ENCODE results near the gene SMIM11. TPM values are rescaled to one million over a fixed set of nuclear protein-coding genes. Genes with fewer than 3 reads are reported as not detected.
"Not testable (repeated sequence)": the region's sequence is repeated elsewhere in the genome, so short reads cannot be mapped to it uniquely, and the experiment has no call there.

Gene SMIM11
- total and polyA plus RNA-seq, 7 donors = 3.5 to 14.6 (median 9.3) TPM; not detected in 1

DNA sequence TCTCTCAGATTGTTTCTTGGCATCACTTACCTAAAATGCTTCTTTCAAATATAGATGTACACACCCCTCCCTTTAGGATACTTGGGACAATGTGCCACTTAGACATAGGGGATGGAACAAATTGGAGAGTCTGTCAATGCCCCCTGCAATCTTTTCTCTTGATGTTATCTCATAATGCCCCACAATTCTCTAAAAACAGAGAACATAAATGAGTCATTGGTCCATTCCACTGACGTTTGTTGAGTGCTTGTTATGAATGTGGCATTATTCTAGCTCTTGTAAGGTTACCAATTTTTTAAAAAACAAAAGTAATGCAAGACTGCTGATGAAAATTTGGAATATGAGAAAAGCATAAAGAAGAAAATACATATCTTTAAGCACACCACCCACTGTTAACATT is 5.6 kb upstream of the SMIM11 start:
- H3K36me3 ChIP-seq = no peaks in the 10 kb centered on the region
- no peaks in the 10 kb centered on the region for H3K27me3 ChIP-seq
- H3K27ac ChIP-seq = no peak overlapping the region
- no peaks in the 10 kb centered on the region for H3K4me1 ChIP-seq
- TF ChIP-seq POLR2AphosphoS5 (IDR thresholded peaks at IDR 0.05) (no peak), EP300 (IDR thresholded peaks at IDR 0.05) (no peak), POLR2A (IDR thresholded peaks at IDR 0.05) (no peak)
- TF ChIP-seq, protein P1, sequence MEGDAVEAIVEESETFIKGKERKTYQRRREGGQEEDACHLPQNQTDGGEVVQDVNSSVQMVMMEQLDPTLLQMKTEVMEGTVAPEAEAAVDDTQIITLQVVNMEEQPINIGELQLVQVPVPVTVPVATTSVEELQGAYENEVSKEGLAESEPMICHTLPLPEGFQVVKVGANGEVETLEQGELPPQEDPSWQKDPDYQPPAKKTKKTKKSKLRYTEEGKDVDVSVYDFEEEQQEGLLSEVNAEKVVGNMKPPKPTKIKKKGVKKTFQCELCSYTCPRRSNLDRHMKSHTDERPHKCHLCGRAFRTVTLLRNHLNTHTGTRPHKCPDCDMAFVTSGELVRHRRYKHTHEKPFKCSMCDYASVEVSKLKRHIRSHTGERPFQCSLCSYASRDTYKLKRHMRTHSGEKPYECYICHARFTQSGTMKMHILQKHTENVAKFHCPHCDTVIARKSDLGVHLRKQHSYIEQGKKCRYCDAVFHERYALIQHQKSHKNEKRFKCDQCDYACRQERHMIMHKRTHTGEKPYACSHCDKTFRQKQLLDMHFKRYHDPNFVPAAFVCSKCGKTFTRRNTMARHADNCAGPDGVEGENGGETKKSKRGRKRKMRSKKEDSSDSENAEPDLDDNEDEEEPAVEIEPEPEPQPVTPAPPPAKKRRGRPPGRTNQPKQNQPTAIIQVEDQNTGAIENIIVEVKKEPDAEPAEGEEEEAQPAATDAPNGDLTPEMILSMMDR (IDR thresholded peaks at IDR 0.05) = no peak
- no peaks in the 10 kb centered on the region for H3K9me3 ChIP-seq
- DNase-seq = no peak
- intact Hi-C loops (cut with DNase I) = no loop called here
- no peak overlapping the region for H3K4me3 ChIP-seq
- WGBS, 2 donors = 23 to 43% methylated on average over 1 of the region's 1 CpG

DNA sequence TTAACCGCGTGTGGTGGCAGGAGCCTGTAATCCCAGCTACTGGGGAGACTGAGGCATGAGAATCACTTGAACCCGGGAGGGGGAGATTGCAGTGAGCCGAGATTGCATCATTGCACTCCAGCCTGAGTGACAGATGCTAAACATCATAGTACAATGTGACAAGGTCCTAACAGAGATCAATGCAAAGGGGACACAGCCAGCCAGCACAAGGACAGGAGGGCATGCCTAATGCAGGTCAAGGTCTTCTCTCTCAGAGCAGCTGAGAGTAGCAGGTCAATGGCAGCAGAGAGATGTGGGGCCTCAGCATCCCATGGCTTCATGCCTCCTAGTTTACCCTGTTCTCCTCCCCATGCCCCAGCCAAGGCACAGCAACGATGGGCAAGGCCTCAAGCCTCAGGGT is 3.0 kb upstream of the SMIM11 start:
- no peaks in the 10 kb centered on the region for H3K9me3 ChIP-seq
- DNase-seq = no peak
- WGBS, 2 donors = 95% methylated on average over 5 of the region's 5 CpGs
- no peak overlapping the region for H3K27ac ChIP-seq
- no peak overlapping the region for H3K4me3 ChIP-seq
- no peak for TF ChIP-seq POLR2A (IDR thresholded peaks at IDR 0.05)
- no peak for TF ChIP-seq EP300 (IDR thresholded peaks at IDR 0.05)
- TF ChIP-seq POLR2AphosphoS5 (IDR thresholded peaks at IDR 0.05) = no peak
- TF ChIP-seq, protein P1 (IDR thresholded peaks at IDR 0.05) = no peak
- no peaks in the 10 kb centered on the region for H3K4me1 ChIP-seq
- no peaks in the 10 kb centered on the region for H3K27me3 ChIP-seq
- H3K36me3 ChIP-seq = no peaks in the 10 kb centered on the region
- intact Hi-C loops (cut with DNase I) = no loop called here

DNA sequence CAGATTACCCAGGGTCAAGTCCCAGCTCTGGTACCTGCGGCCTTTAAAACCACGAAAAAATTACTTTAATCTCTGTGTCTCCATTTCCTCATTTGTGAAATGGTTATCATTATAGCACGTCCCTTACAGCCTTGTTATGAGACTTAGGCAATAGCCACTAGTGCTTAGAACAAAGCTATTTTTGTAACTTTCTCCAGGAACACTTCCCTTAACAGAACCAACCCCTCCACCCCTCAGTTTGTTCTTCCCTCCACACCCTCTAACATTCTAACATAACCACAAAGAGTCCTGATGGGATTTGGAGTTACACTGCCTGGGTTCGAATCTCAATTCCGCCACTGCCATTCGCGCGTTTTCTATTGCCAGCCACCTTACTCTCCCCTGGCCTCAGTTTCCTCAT is 845 bp upstream of the SMIM11 start:
- DNase-seq; H3K36me3 ChIP-seq; H3K27ac ChIP-seq; H3K27me3 ChIP-seq; H3K4me1 ChIP-seq; H3K9me3 ChIP-seq; intact Hi-C loops (cut with DNase I); H3K4me3 ChIP-seq: not testable (repeated sequence)
- WGBS, 2 donors = no CpG with 5 or more reads among the region's 8 CpGs

DNA sequence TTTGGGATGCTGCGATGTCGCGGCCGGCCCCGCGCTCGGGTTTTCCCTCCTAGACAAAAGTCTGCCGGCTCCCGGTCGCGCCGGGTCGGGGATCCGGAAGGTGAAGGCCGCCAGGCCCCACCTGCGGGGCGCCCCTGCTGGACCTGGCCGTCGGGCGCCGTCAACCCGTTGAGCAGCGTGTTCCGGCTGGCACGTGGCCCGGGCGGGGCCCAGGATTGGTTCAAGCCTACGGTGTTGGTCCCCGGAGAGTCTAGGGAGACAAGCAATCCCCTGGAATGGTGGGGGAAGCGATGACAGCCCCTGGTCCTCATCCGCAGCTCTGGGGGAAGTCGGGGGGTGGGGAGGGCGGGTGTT is 289 bp downstream of the SMIM11 start:
- H3K36me3 ChIP-seq; H3K9me3 ChIP-seq; intact Hi-C loops (cut with DNase I); H3K4me1 ChIP-seq; DNase-seq; H3K4me3 ChIP-seq; H3K27ac ChIP-seq; H3K27me3 ChIP-seq: not testable (repeated sequence)
- WGBS, 2 donors = no CpG with 5 or more reads among the region's 33 CpGs

DNA sequence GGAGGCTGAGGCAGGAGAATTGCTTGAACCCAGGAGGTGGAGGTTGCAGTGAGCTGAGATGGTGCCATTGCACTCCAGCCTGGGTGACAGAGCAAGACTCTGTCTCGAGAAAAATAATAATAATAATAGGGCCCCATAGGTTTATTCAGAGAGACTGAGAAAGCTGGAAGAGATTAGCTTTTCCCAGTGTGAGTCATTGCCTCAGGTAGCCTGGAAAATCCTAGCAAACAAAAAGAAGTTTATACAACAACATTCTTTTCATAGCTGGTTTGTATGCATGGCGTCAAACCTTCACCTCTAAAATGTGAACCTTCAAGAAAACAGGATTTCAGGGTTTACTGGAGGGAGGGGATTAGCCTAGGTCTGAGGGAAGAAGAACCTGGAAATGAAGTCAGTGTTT is 7.8 kb downstream of the SMIM11 start:
- no CpG with 5 or more reads among the region's 2 CpGs for WGBS, 2 donors
- H3K9me3 ChIP-seq; H3K27me3 ChIP-seq; H3K4me1 ChIP-seq; H3K27ac ChIP-seq; H3K4me3 ChIP-seq; intact Hi-C loops (cut with DNase I); DNase-seq; H3K36me3 ChIP-seq: not testable (repeated sequence)

DNA sequence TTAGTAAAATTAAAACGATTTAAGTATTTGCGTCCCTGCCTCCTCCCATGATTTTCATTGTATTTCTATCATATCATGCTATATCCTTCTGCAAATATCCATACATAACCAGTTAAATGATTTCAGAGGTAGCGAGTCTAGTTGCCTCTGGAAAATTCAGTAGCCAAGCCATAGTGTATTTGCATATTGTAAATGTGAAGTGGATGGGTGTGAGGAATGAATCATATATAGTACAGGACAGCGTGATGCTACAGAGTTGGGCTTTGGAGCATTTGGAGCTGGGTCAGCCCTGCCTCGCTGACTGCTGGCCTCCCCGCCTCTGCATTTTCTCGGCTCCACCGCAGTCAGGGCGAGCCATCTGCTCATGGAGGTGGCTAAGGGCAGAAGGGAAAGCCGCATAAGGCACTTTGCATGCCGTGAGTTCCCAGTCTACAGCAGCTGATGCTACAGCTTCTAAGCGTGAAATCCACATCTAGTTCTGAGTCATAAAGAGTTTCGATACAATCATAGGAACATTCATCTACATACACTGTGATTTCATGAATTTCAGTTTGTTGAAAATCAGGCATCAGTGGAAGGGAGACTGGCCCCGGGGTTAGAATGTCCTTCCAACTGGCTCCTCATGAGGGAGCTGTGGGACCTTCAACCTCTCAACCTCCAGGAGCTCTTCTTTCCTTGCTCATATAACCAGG is 8.6 kb downstream of the SMIM11 start:
- intact Hi-C loops (cut with DNase I); H3K4me3 ChIP-seq; H3K4me1 ChIP-seq; H3K27me3 ChIP-seq; H3K9me3 ChIP-seq; H3K36me3 ChIP-seq; DNase-seq; H3K27ac ChIP-seq: not testable (repeated sequence)
- whole genome bisulfite sequencing, 2 donors = no CpG with 5 or more reads among the region's 14 CpGs

DNA sequence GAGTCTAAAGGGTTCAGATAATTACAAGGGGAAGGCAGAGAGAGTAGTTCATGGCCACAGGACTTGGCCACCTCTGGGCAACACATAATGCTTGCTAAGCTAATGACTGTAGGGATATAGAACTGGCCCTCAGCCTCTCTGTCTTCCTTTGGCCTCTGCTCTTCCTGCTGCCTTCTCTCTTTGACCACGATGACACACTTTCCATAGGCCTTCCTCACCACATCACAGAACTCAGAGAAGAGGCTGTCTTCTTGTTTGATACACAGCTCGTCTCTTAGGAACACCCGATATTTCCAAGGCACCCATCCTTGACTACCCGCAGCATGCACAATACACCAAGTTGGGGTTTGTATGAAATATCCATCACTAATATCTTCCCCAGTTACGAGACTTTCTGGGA is 25.2 kb downstream of the SMIM11 start:
- H3K9me3 ChIP-seq; intact Hi-C loops (cut with DNase I); DNase-seq; H3K4me1 ChIP-seq; H3K27me3 ChIP-seq; H3K27ac ChIP-seq; H3K4me3 ChIP-seq; H3K36me3 ChIP-seq: not testable (repeated sequence)
- WGBS, 2 donors = no CpG with 5 or more reads among the region's 5 CpGs

DNA sequence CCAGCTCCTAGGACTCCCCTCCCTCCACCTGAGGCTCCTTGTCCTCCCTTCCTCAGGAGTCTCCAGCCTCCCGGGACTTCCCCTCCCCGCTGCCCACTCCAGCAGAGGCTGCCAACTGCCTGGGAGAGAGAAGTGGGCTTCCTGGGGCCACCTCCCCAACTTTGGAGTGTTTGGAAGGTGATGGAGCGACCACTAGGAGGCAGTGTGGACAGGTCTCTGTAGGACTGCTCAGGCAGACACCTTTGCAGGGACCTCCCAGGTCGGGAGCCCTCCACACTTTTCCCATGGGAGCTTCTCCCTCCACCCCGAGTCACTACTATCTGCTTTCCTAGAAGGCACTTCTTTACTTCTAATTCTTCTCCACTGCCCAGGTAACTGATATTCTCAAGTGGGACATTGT is 29.4 kb downstream of the SMIM11 start:
- H3K27me3 ChIP-seq; H3K36me3 ChIP-seq; H3K4me1 ChIP-seq; H3K4me3 ChIP-seq; intact Hi-C loops (cut with DNase I); H3K27ac ChIP-seq; H3K9me3 ChIP-seq; DNase-seq: not testable (repeated sequence)
- no CpG with 5 or more reads among the region's 5 CpGs for WGBS, 2 donors

DNA sequence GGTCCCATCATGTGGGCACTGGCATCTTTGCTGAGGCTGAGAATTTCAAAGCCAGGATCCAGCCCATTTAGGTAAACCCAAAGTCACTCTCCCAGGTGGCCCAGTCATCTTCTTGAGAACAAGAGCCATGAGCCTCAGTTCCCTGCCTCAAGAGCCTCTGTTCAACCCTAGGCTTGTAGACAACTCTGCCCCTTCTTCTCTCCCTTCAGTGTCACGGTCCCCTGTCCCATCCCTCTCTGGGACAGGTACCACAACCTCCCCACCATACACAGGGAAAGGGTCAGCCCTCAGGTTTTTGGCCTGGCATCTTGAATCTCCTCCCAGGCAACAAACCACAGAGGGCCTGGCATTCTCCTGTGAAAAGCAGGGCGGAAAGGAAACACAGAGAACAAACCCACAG is 30.4 kb downstream of the SMIM11 start:
- H3K36me3 ChIP-seq; H3K27me3 ChIP-seq; intact Hi-C loops (cut with DNase I); H3K9me3 ChIP-seq; H3K4me3 ChIP-seq; DNase-seq; H3K4me1 ChIP-seq; H3K27ac ChIP-seq: not testable (repeated sequence)
- WGBS, 2 donors = no CpG with 5 or more reads among the region's 2 CpGs

DNA sequence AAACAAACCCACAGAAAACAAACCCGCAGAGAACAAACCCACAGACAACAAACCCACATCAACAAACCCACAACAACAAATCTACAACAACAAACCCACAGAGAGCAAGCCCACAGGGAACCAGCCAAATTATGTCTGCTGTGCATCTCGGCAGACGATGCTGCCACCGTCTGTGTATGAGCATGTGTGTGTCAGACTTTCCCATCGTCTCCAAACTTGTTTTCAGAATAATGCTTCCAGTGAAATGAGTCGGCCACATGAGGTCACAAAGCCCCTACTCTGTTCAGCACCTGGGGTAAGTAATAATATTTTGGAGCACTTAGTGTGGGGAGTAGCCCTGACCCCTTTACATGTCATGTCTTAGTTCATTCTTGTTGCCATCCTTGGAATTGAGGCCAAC is 30.8 kb downstream of the SMIM11 start:
- no CpG with 5 or more reads among the region's 6 CpGs for WGBS, 2 donors
- intact Hi-C loops (cut with DNase I); DNase-seq: not testable (repeated sequence)

DNA sequence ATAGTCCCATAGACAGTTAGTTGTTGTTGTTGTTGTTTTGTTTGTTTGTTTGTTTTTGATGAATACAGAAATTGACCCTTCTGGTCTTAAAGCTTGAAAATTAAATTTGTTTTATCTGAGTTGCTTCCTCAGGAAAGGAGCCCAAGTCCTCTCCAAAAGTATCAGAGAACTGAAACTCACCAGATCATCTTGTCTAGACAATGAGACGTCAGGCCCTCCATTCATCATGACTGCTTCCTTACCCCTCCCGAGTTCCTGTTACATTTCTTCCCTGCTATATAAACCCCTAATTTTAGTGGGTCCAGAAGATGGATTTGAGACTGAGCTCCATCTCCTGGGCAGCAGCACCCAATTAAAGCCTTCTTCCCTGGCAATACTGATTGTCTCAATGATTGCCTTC is 31.4 kb downstream of the SMIM11 start:
- H3K9me3 ChIP-seq; H3K27ac ChIP-seq; H3K4me3 ChIP-seq; DNase-seq; H3K4me1 ChIP-seq; H3K36me3 ChIP-seq; intact Hi-C loops (cut with DNase I); H3K27me3 ChIP-seq: not testable (repeated sequence)
- WGBS, 2 donors = no CpG with 5 or more reads among the region's 2 CpGs

More for the DNA sequence above, 30.8 kb downstream of the SMIM11 start:
- not testable (repeated sequence) for H3K9me3 ChIP-seq, H3K36me3 ChIP-seq, H3K4me3 ChIP-seq, H3K27ac ChIP-seq, H3K27me3 ChIP-seq, H3K4me1 ChIP-seq

Data from sigmoid colon (tissue), 7 donors.